Osteocyte (in vitro differentiated cells): Measurements from ENCODE around the gene UNC13D. TPM values are rescaled to one million over a fixed set of nuclear protein-coding genes. Genes with fewer than 3 reads are reported as not detected.
"Not testable (repeated sequence)": the region's sequence is repeated elsewhere in the genome, so short reads cannot be mapped to it uniquely, and the experiment has no call there.

Experiments
- DNase-seq: peaks from one replicate; pipeline ENCODE4 v3.0.0; 2021; ENCODE audit warnings: mixed read lengths; ENCODE audit not compliant: unreplicated experiment; ENCODE audit errors: extremely low spot score
- H3K27ac Mint-ChIP-seq: one replicate; pipeline ENCODE4 v1.8.0; 2021; ENCODE audit warnings: mild to moderate bottlenecking, mixed read lengths; ENCODE audit not compliant: unreplicated experiment
- H3K27me3 Mint-ChIP-seq: one replicate; pipeline ENCODE4 v1.8.0; 2021; ENCODE audit warnings: mixed read lengths; ENCODE audit not compliant: unreplicated experiment
- H3K36me3 Mint-ChIP-seq: one replicate; pipeline ENCODE4 v1.8.0; 2021; ENCODE audit warnings: mixed read lengths; ENCODE audit not compliant: unreplicated experiment
- H3K4me1 Mint-ChIP-seq: one replicate; pipeline ENCODE4 v1.8.0; 2021; ENCODE audit warnings: mixed read lengths; ENCODE audit not compliant: unreplicated experiment
- H3K4me3 Mint-ChIP-seq: one replicate; pipeline ENCODE4 v1.8.0; 2021; ENCODE audit warnings: mild to moderate bottlenecking, moderate library complexity, mixed read lengths; ENCODE audit not compliant: unreplicated experiment
- H3K9me3 Mint-ChIP-seq: one replicate; pipeline ENCODE4 v1.8.0; 2021; ENCODE audit warnings: mixed read lengths; ENCODE audit not compliant: unreplicated experiment
- CTCF ChIP-seq: fragments of 200-600 bp; sonication (generic); IDR thresholded peaks from 2 replicates; pipeline ENCODE4 v1.5.0; 2021; ENCODE audit warnings: antibody characterized with exemption, mild to moderate bottlenecking, moderate library complexity
- total RNA-seq: library from RNA; stranded (reverse); gene quantifications from 2 replicates; pipeline ENCODE4 v1.2.1, GENCODE V29; 2021

The UNC13D gene
- total RNA-seq, 1 donor from 2014 or later = 3.6 TPM

GRCh38 chr17:75869282-75870141 is 25.3 kb upstream of the UNC13D start:
- no peak for DNase-seq
- Mint-ChIP-seq H3K27me3 (no peaks in the 10 kb centered on the region), H3K9me3 (no peaks in the 10 kb centered on the region), H3K27ac (peak overlapping the region; percentile 59), H3K4me1 (peaks cover 58% of the 10 kb centered on the region), H3K4me3 (no peak overlapping the region), H3K36me3 (peaks cover 2% of the 10 kb centered on the region)
- TF ChIP-seq CTCF = no peak

- H3K4me3 Mint-ChIP-seq, H3K9me3 Mint-ChIP-seq, H3K27me3 Mint-ChIP-seq, H3K36me3 Mint-ChIP-seq, DNase-seq: not testable (repeated sequence)
- H3K27ac Mint-ChIP-seq = peak overlapping the region; percentile 59
- peaks cover 58% of the 10 kb centered on the region for H3K4me1 Mint-ChIP-seq
These were observed 24.6 kb upstream of the UNC13D start for GRCh38 chr17:75868730-75869281.

GRCh38 chr17:75865404-75866188 is 21.4 kb upstream of the UNC13D start:
- H3K9me3 Mint-ChIP-seq, H3K36me3 Mint-ChIP-seq, H3K4me3 Mint-ChIP-seq, H3K27me3 Mint-ChIP-seq, DNase-seq: not testable (repeated sequence)
- Mint-ChIP-seq H3K4me1 (peaks cover 37% of the 10 kb centered on the region), H3K27ac (peak overlapping the region; percentile 97)

GRCh38 chr17:75864887-75865286 is 20.7 kb upstream of the UNC13D start:
- Mint-ChIP-seq H3K4me1 (peaks cover 31% of the 10 kb centered on the region), H3K27ac (peak overlapping the region; percentile 97)
- not testable (repeated sequence) for H3K27me3 Mint-ChIP-seq, DNase-seq, H3K9me3 Mint-ChIP-seq, H3K36me3 Mint-ChIP-seq, H3K4me3 Mint-ChIP-seq

- no peak overlapping the region for H3K4me3 Mint-ChIP-seq
- no peak for TF ChIP-seq CTCF
- H3K9me3 Mint-ChIP-seq = no peaks in the 10 kb centered on the region
- DNase-seq = peak; percentile 93
- peaks cover 27% of the 10 kb centered on the region for H3K4me1 Mint-ChIP-seq
- H3K27me3 Mint-ChIP-seq = no peaks in the 10 kb centered on the region
- H3K36me3 Mint-ChIP-seq = no peaks in the 10 kb centered on the region
- H3K27ac Mint-ChIP-seq = peak overlapping the region; percentile 97
These were observed 20.3 kb upstream of the UNC13D start for GRCh38 chr17:75864448-75864871.

GRCh38 chr17:75861927-75862317 is 17.7 kb upstream of the UNC13D start:
- H3K36me3 Mint-ChIP-seq = no peaks in the 10 kb centered on the region
- no peaks in the 10 kb centered on the region for H3K27me3 Mint-ChIP-seq
- TF ChIP-seq CTCF = no peak
- no peaks in the 10 kb centered on the region for H3K9me3 Mint-ChIP-seq
- H3K4me3 Mint-ChIP-seq = no peak overlapping the region
- no peak for DNase-seq
- H3K27ac Mint-ChIP-seq = no peak overlapping the region
- H3K4me1 Mint-ChIP-seq = peaks cover 20% of the 10 kb centered on the region

- H3K9me3 Mint-ChIP-seq, H3K27me3 Mint-ChIP-seq, H3K27ac Mint-ChIP-seq, H3K4me3 Mint-ChIP-seq, DNase-seq, H3K36me3 Mint-ChIP-seq: not testable (repeated sequence)
- H3K4me1 Mint-ChIP-seq = peaks cover 15% of the 10 kb centered on the region
These were observed 15.2 kb upstream of the UNC13D start for GRCh38 chr17:75859358-75859757.
